Measurements from ENCODE around the gene HIPK3. TPM values are rescaled to one million over a fixed set of nuclear protein-coding genes. Genes with fewer than 3 reads are reported as not detected.

HIPK3 gene
- total RNA-seq, 2 donors from 2014 or later: 31.6 to 33.2 TPM

- Mint-ChIP-seq H3K9me3 (peaks cover 3% of the 10 kb centered on the region), H3K27ac (no peak overlapping the region)
- no peak for DNase-seq
Measured at GRCh38 chr11:33262011-33262645, 4.9 kb downstream of the HIPK3 start.

GRCh38 chr11:33263549-33263948, 6.4 kb downstream of the HIPK3 start:
- WGBS, 2 experiments (ENCODE audit: insufficient coverage in 1 of 2, insufficient read length in 1 of 2): 95% methylated on average over 2 of the region's 2 CpGs; no CpG with 5 or more reads in 1 of the 2 experiments
- no peak for TF ChIP-seq CTCF (conservative IDR thresholded peaks at IDR 0.05)
- no peak overlapping the region for H3K4me3 ChIP-seq (ENCODE audit: low read length)
- DNase-seq: no peak
- no peaks in the 10 kb centered on the region for H3K27me3 ChIP-seq (ENCODE audit: control insufficient read depth, insufficient read depth, low read length, poor library complexity, severe bottlenecking)
- peaks cover 21% of the 10 kb centered on the region for H3K4me1 Mint-ChIP-seq
- H3K27ac ChIP-seq (ENCODE audit: low read depth, low read length): no peak overlapping the region
- H3K9ac ChIP-seq (ENCODE audit: extremely low read depth, low read length, poor library complexity, severe bottlenecking): no peak overlapping the region
- H3K4me3 Mint-ChIP-seq: no peak overlapping the region
- no peaks in the 10 kb centered on the region for H3K36me3 ChIP-seq (ENCODE audit: control insufficient read depth, insufficient read depth, low read length)
- no peak overlapping the region for H3K27ac Mint-ChIP-seq
- no peaks in the 10 kb centered on the region for H3K27me3 Mint-ChIP-seq (ENCODE audit: insufficient read depth)
- peaks cover 3% of the 10 kb centered on the region for H3K9me3 Mint-ChIP-seq
- no peaks in the 10 kb centered on the region for H3K9me3 ChIP-seq (ENCODE audit: control insufficient read depth, low read length)
- H3K36me3 Mint-ChIP-seq (ENCODE audit: low read depth): no peaks in the 10 kb centered on the region
- peaks cover 8% of the 10 kb centered on the region for H3K4me1 ChIP-seq (ENCODE audit: control insufficient read depth, insufficient read depth, low read length)

More at GRCh38 chr11:33262011-33262645, 4.9 kb downstream of the HIPK3 start:
- no peak overlapping the region for H3K4me3 ChIP-seq (ENCODE audit: low read length)
- H3K36me3 ChIP-seq (ENCODE audit: control insufficient read depth, insufficient read depth, low read length): no peaks in the 10 kb centered on the region
- peaks cover 8% of the 10 kb centered on the region for H3K4me1 ChIP-seq (ENCODE audit: control insufficient read depth, insufficient read depth, low read length)
- no peaks in the 10 kb centered on the region for H3K27me3 ChIP-seq (ENCODE audit: control insufficient read depth, insufficient read depth, low read length, poor library complexity, severe bottlenecking)
- no peak for TF ChIP-seq CTCF (conservative IDR thresholded peaks at IDR 0.05)
- H3K9me3 ChIP-seq (ENCODE audit: control insufficient read depth, low read length): no peaks in the 10 kb centered on the region
- peaks cover 21% of the 10 kb centered on the region for H3K4me1 Mint-ChIP-seq
- no peaks in the 10 kb centered on the region for H3K27me3 Mint-ChIP-seq (ENCODE audit: insufficient read depth)
- no peak overlapping the region for H3K27ac ChIP-seq (ENCODE audit: low read depth, low read length)
- H3K9ac ChIP-seq (ENCODE audit: extremely low read depth, low read length, poor library complexity, severe bottlenecking): no peak overlapping the region
- no peak overlapping the region for H3K4me3 Mint-ChIP-seq
- no peaks in the 10 kb centered on the region for H3K36me3 Mint-ChIP-seq (ENCODE audit: low read depth)

GRCh38 chr11:33264926-33265325, 7.7 kb downstream of the HIPK3 start:
- H3K27me3 Mint-ChIP-seq (ENCODE audit: insufficient read depth): no peaks in the 10 kb centered on the region
- H3K4me1 Mint-ChIP-seq: peaks cover 13% of the 10 kb centered on the region
- no peak overlapping the region for H3K4me3 ChIP-seq (ENCODE audit: low read length)
- no peaks in the 10 kb centered on the region for H3K36me3 ChIP-seq (ENCODE audit: control insufficient read depth, insufficient read depth, low read length)
- peaks cover 3% of the 10 kb centered on the region for H3K9me3 Mint-ChIP-seq
- peaks cover 6% of the 10 kb centered on the region for H3K4me1 ChIP-seq (ENCODE audit: control insufficient read depth, insufficient read depth, low read length)
- DNase-seq: no peak
- no peak for TF ChIP-seq CTCF (conservative IDR thresholded peaks at IDR 0.05)
- no peak overlapping the region for H3K9ac ChIP-seq (ENCODE audit: extremely low read depth, low read length, poor library complexity, severe bottlenecking)
- H3K36me3 Mint-ChIP-seq (ENCODE audit: low read depth): no peaks in the 10 kb centered on the region
- no peak overlapping the region for H3K4me3 Mint-ChIP-seq
- H3K27ac ChIP-seq (ENCODE audit: low read depth, low read length): no peak overlapping the region
- H3K9me3 ChIP-seq (ENCODE audit: control insufficient read depth, low read length): no peaks in the 10 kb centered on the region
- H3K27me3 ChIP-seq (ENCODE audit: control insufficient read depth, insufficient read depth, low read length, poor library complexity, severe bottlenecking): no peaks in the 10 kb centered on the region
- H3K27ac Mint-ChIP-seq: no peak overlapping the region
